ENCODE data around the gene NFIX. TPM values are rescaled to one million over a fixed set of nuclear protein-coding genes. Genes with fewer than 3 reads are reported as not detected.

Gene NFIX
- total RNA-seq, 4 donors from 2014 or later: 27.4 to 381 (median 78.4) TPM

DNA sequence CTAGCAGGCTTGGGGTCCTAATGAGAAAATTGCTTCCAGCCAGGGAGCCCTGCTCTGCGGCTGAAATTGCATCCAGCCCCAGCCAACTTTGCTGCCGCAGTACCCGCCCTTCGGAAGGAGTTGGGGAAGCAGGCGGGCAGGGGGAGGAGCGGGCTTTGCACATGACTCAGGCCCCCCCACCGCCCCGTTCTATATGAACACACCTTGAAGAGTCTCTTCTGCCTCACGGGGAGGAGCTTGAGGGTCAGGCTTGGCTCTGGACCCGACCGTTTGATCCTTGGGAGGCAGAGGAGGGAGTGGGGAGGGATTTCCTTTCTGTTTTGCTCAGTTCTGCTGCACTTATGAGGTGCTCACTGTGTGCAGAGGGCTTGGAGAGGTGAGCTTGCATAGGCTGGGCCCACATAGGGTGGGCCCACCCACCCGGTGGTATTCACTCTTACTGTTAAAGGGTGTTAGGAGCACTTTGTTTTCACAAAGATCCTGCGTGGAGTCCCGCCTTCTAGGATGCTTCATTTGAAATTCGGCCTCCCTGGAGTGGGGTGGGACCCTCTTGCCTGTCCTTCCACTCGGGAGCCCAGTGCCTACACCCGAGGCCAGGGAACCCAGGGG is 60.9 kb downstream of the NFIX start:
- Histone ChIP-seq H3K36me3 (no peaks in the 10 kb centered on the region), H3K4me3 (peak overlapping the region; percentile 19 to 21)

DNA sequence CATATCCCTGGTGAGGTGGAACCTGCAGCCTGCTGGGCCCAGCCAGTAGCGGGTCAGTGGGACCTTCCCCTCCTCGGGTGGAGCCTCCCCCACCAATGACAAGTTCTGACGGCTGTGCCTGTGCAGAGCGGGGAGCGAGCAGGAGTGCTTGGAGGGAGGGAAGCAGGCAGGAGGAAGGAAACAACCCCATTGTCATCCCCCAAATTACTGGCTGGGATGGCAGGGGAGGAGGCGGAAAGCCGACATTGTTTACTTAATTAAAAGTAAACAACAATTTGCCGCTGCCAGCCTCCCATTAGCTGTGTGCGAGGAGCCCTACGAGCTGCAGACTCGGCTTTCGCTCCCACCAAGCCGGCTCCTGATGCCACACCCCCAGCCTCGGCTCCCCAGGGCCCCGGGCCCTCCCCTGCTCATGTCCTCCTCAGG is 61.9 kb downstream of the NFIX start:
- Histone ChIP-seq H3K27ac (peak overlapping the region; percentile 98 to 100), H3K4me3 (no peak overlapping the region), H3K36me3 (no peaks in the 10 kb centered on the region), H3K27me3 (no peaks in the 10 kb centered on the region), H3K9me3 (no peaks in the 10 kb centered on the region), H3K4me1 (peaks cover 31 to 69% of the 10 kb centered on the region in 2 donors)
- TF ChIP-seq, protein P1, sequence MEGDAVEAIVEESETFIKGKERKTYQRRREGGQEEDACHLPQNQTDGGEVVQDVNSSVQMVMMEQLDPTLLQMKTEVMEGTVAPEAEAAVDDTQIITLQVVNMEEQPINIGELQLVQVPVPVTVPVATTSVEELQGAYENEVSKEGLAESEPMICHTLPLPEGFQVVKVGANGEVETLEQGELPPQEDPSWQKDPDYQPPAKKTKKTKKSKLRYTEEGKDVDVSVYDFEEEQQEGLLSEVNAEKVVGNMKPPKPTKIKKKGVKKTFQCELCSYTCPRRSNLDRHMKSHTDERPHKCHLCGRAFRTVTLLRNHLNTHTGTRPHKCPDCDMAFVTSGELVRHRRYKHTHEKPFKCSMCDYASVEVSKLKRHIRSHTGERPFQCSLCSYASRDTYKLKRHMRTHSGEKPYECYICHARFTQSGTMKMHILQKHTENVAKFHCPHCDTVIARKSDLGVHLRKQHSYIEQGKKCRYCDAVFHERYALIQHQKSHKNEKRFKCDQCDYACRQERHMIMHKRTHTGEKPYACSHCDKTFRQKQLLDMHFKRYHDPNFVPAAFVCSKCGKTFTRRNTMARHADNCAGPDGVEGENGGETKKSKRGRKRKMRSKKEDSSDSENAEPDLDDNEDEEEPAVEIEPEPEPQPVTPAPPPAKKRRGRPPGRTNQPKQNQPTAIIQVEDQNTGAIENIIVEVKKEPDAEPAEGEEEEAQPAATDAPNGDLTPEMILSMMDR (IDR thresholded peaks at IDR 0.05): no peak
- TF ChIP-seq POLR2A (IDR thresholded peaks at IDR 0.05): no peak
- intact Hi-C loops (cut with DNase I; ENCODE audit: low total_unique reads): no loop called here
- DNase-seq: no peak

More for the DNA sequence above, 60.9 kb downstream of the NFIX start:
- Histone ChIP-seq H3K27ac (peak overlapping the region; percentile 98 to 100), H3K27me3 (no peaks in the 10 kb centered on the region), H3K9me3 (no peaks in the 10 kb centered on the region), H3K4me1 (peaks cover 33 to 71% of the 10 kb centered on the region in 2 donors)
- TF ChIP-seq, protein P1 (IDR thresholded peaks at IDR 0.05): no peak
- peak; percentile 17 to 38 for TF ChIP-seq POLR2A (IDR thresholded peaks at IDR 0.05)
- intact Hi-C loops (cut with DNase I; ENCODE audit: low total_unique reads): no loop called here
- peak; percentile 79 to 86 for DNase-seq

DNA sequence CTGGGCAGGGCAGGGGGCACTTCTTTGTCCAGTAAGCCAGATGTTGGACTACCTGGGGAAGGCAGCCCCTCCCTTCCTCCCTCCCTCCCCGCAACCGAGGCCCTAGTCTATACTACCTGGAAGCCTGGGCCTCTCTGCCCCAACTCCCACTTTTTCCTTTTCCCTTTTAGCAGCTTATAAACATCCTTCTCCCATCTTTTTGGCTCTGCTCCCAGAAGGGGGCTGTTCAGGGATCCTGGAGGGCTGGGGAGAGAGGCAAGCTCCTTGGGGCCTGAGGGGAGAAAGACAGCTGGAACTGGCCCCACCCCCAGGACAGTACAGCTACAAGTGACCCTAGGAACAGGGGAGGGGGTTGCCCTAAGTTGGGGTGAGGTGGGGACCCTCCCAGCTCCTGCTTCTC is 62.5 kb downstream of the NFIX start:
- Histone ChIP-seq H3K4me1 (peaks cover 31 to 63% of the 10 kb centered on the region in 2 donors), H3K9me3 (no peaks in the 10 kb centered on the region), H3K4me3 (no peak overlapping the region), H3K27me3 (no peaks in the 10 kb centered on the region), H3K36me3 (no peaks in the 10 kb centered on the region), H3K27ac (peak overlapping the region; percentile 98 to 100)
- TF ChIP-seq POLR2A (IDR thresholded peaks at IDR 0.05): no peak
- TF ChIP-seq, protein P1 (IDR thresholded peaks at IDR 0.05): no peak
- intact Hi-C loops (cut with DNase I; ENCODE audit: low total_unique reads): no loop called here
- DNase-seq: no peak

DNA sequence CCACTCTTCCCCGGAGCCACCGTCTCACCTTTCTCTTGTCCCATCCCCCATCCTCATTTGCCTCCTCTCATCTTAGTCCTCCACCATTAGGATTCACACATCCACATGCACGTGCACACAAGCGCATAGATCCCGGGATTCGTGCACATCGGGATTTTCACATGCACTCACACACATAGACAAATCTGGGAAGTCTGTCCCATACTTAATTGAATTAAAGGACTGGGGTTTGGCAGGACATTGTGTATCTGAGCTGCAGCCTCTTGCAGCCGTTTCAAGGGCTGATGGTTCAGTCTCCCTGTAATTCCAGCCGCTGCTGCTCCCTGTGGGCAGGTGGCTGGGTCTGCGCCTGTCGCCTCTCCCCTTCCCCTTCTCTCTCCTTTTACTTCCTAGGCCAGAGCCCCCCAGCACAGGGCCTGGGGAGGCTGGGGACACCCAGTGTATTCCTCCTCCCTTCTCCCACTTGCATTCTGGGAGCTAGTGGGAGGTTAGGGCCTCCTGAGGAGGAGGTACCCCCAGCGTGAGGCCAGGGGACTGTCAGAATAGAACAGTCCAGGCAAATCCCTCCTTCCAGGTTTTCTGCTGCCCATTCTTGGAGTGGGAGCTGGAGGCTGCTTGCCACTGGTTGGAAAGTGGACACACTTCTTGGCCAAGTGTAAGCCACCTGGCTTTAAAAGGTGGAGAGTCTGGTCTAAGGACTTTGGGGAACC is 63.8 kb downstream of the NFIX start:
- no peak for TF ChIP-seq POLR2A (IDR thresholded peaks at IDR 0.05)
- TF ChIP-seq, protein P1 (IDR thresholded peaks at IDR 0.05): peak in 3 of 4 experiments; percentile 7 to 8 (median 7)
- intact Hi-C loops (cut with DNase I; ENCODE audit: low total_unique reads): no loop called here
- peaks cover 27 to 61% of the 10 kb centered on the region in 2 donors for H3K4me1 ChIP-seq
- H3K27me3 ChIP-seq: no peaks in the 10 kb centered on the region
- H3K9me3 ChIP-seq: no peaks in the 10 kb centered on the region
- DNase-seq: no peak
- peak overlapping the region; percentile 98 to 100 for H3K27ac ChIP-seq
- no peaks in the 10 kb centered on the region for H3K36me3 ChIP-seq
- H3K4me3 ChIP-seq: no peak overlapping the region
